Keratinocyte (primary cell): ENCODE data around the gene ELMO2. TPM values are rescaled to one million over a fixed set of nuclear protein-coding genes. Genes with fewer than 3 reads are reported as not detected.

Source experiments
- DNase-seq: peaks from one replicate; pipeline ENCODE4 v3.0.0-alpha.2; 2011; ENCODE audit warnings: low read depth, missing footprints, low spot score
- FAIRE-seq: peaks from 2 replicates; lab custom pipeline; 2011; peaks lifted over from hg19 to GRCh38; lab: Jason Lieb, UNC
- H2AFZ ChIP-seq: 2 replicates; pipeline ENCODE4 v1.6.0; 2012; ENCODE audit warnings: low read length, control low read depth, inconsistent platforms; ENCODE audit not compliant: control insufficient read depth
- H3K27ac ChIP-seq: 2 replicates; pipeline ENCODE4 v1.5.1; 2011; ENCODE audit warnings: low read length; ENCODE audit not compliant: control insufficient read depth, insufficient read depth
- H3K27me3 ChIP-seq: 3 replicates; pipeline ENCODE4 v1.6.0; 2011; ENCODE audit warnings: low read length; ENCODE audit not compliant: control insufficient read depth, insufficient read depth; ENCODE audit errors: extremely low read depth
- H3K36me3 ChIP-seq, 2 experiments: 2 replicates in 1 of 2; 3 replicates in 1 of 2; pipeline ENCODE4 v1.5.1; 2011; ENCODE audit warnings: low read length in 2 of 2, mild to moderate bottlenecking in 1 of 2; ENCODE audit not compliant: control insufficient read depth in 2 of 2, insufficient read depth in 2 of 2; ENCODE audit errors: extremely low read depth in 1 of 2
- H3K4me1 ChIP-seq: 3 replicates; pipeline ENCODE4 v1.5.1; 2011; ENCODE audit warnings: low read length; ENCODE audit not compliant: control insufficient read depth, insufficient read depth; ENCODE audit errors: extremely low read depth
- H3K4me2 ChIP-seq: 3 replicates; pipeline ENCODE4 v1.6.0; 2011; ENCODE audit warnings: low read depth, low read length; ENCODE audit not compliant: control insufficient read depth, insufficient read depth; ENCODE audit errors: extremely low read depth
- H3K4me3 ChIP-seq, 3 experiments: fragments of 200-600 bp in 1 of 3; sonication (generic) in 1 of 3; 2 replicates in 2 of 3; 3 replicates in 1 of 3; pipeline ENCODE4 v1.5.1; 2011 to 2016; ENCODE audit warnings: low read length in 3 of 3, mild to moderate bottlenecking in 3 of 3, control low read depth in 2 of 3, inconsistent platforms in 1 of 3, low read depth in 1 of 3, mixed read lengths in 1 of 3, mixed run types in 1 of 3, moderate library complexity in 1 of 3; ENCODE audit not compliant: control insufficient read depth in 2 of 3, insufficient read depth in 2 of 3; ENCODE audit errors: extremely low read depth in 1 of 3
- H3K79me2 ChIP-seq: 2 replicates; pipeline ENCODE4 v1.6.0; 2012; ENCODE audit warnings: low read length; ENCODE audit not compliant: control insufficient read depth, insufficient read depth
- H3K9ac ChIP-seq: 3 replicates; pipeline ENCODE4 v1.6.0; 2011; ENCODE audit warnings: low read length; ENCODE audit not compliant: control insufficient read depth, insufficient read depth; ENCODE audit errors: extremely low read depth
- H3K9me1 ChIP-seq: 3 replicates; pipeline ENCODE4 v1.6.0; 2011; ENCODE audit warnings: low read length; ENCODE audit not compliant: control insufficient read depth, insufficient read depth; ENCODE audit errors: extremely low read depth
- H3K9me3 ChIP-seq: 2 replicates; pipeline ENCODE4 v1.5.1; 2012; ENCODE audit warnings: low read depth, low read length; ENCODE audit not compliant: control insufficient read depth
- H4K20me1 ChIP-seq: 3 replicates; pipeline ENCODE4 v1.6.0; 2011; ENCODE audit warnings: low read length; ENCODE audit not compliant: control insufficient read depth, insufficient read depth; ENCODE audit errors: extremely low read depth
- CTCF ChIP-seq, 3 experiments: IDR thresholded peaks in 1 of 3; conservative IDR thresholded peaks in 1 of 3; optimal IDR thresholded peaks in 1 of 3; 2 replicates in 2 of 3; 3 replicates in 1 of 3; pipeline versions ENCODE3 to v1.5.1; 2011; ENCODE audit warnings: low read length in 3 of 3, mild to moderate bottlenecking in 3 of 3, moderate library complexity in 2 of 3, control low read depth in 1 of 3, inconsistent platforms in 1 of 3; ENCODE audit not compliant: insufficient read depth in 2 of 3; ENCODE audit errors: extremely low read depth in 1 of 3
- EZH2 ChIP-seq: IDR thresholded peaks from one replicate; pipeline ENCODE4 v1.6.1; 2012; ENCODE audit warnings: inconsistent platforms, mild to moderate bottlenecking, low read length, moderate library complexity
- dilution Hi-C: fragments of 300-500 bp; cut with MboI; formaldehyde crosslinking; loops from one replicate; pipeline ENCODE4 v1.7.0; 2020; ENCODE audit warnings: low sequenced_read_pairs; ENCODE audit not compliant: extremely low pct_ligation_motif_present
- polyA plus RNA-seq, 5 experiments: library from polyadenylated mRNA; depleted of rRNA in 3 of 5; stranded (reverse) in 3 of 5; stranded (forward) in 1 of 5; unstranded in 1 of 5; fragments of >200 nt; gene quantifications; 1 replicate in 1 of 5; 2 replicates in 3 of 5; 3 replicates in 1 of 5; pipeline versions ENCODE4 v1.2.1 to v1.2.3, GENCODE V29; 2011 to 2012; ENCODE audit warnings: missing spikeins in 2 of 5, low read depth in 1 of 5, low replicate concordance in 1 of 5

ELMO2 gene
- polyA plus RNA-seq, 1 donor (not counting 4 experiments of a cell fraction or from before 2014, with no cell fraction given), result 28.5 TPM

DNA sequence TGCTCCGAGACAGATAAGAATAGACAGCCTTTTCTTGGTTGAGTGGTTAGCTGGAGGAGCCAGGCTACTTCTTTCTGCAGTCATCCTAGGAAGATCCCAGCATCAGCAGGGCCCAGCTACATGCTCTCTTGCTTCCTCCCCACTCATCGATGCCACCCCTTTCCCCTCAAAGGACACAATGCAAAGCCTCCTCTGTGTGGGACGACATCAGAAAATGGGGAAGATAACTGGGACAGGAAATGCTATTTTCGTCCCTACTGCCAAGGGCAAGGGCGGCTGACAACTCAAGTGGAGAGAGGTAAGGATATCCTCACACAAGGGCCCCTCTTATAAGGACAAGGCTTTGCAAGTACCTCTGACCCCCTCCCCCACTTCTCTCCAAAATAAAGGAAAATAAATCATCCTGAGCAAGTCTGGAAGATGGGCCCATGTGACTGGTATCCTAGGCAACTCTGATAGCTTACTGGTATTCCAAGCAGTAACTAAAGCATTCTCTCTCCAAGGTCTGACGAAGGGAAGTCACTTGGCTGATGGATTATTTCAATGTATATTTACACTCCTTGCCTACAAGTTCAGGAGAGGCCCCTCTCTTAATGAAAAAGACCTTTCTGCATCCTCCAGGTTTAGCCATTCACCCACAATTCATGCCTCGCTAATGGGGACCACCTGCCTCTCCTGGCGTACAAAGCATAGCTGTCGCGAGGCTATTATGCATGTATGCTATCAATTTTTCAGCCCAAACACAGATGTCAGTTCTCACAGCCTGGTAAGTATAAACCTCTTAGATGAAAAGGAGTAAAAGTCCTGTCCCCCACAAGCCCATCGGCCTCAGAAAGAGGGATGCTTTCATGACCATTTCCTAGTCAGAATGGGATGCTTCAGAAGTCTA is 11.3 kb downstream of the ELMO2 start:
- H3K4me2 ChIP-seq, result no peak overlapping the region
- peaks cover 7 to 16% of the 10 kb centered on the region in 2 experiments for H3K36me3 ChIP-seq
- no peak overlapping the region for H2AFZ ChIP-seq
- no peak overlapping the region for H3K27ac ChIP-seq
- H4K20me1 ChIP-seq, result no peaks in the 10 kb centered on the region
- no peak for DNase-seq
- no peak overlapping the region for H3K9ac ChIP-seq
- H3K9me3 ChIP-seq, result no peaks in the 10 kb centered on the region
- H3K79me2 ChIP-seq, result peaks cover 14% of the 10 kb centered on the region
- no peak for FAIRE-seq
- no peaks in the 10 kb centered on the region for H3K27me3 ChIP-seq
- no peaks in the 10 kb centered on the region for H3K9me1 ChIP-seq
- H3K4me1 ChIP-seq, result no peaks in the 10 kb centered on the region
- H3K4me3 ChIP-seq, result no peak overlapping the region
- no peak for TF ChIP-seq EZH2
- TF ChIP-seq CTCF (optimal IDR thresholded peaks at IDR 0.05 in 1 of 3, IDR thresholded peaks at IDR 0.05 in 1 of 3, conservative IDR thresholded peaks at IDR 0.05 in 1 of 3; ENCODE audit: extremely low read depth in 1 of 3, insufficient read depth in 2 of 3, low read length in 3 of 3), result no peak
- dilution Hi-C loops, result no loop called here

- H3K36me3 ChIP-seq, result peaks cover 7 to 17% of the 10 kb centered on the region in 2 experiments
- H3K27me3 ChIP-seq, result no peaks in the 10 kb centered on the region
- H2AFZ ChIP-seq, result no peak overlapping the region
- H3K79me2 ChIP-seq, result peaks cover 6% of the 10 kb centered on the region
- no peaks in the 10 kb centered on the region for H3K9me1 ChIP-seq
- dilution Hi-C loops, result no loop called here
- H3K27ac ChIP-seq, result no peak overlapping the region
- no peaks in the 10 kb centered on the region for H3K4me1 ChIP-seq
- FAIRE-seq (no peak), DNase-seq (no peak)
- no peak overlapping the region for H3K9ac ChIP-seq
- no peak overlapping the region for H3K4me3 ChIP-seq
- no peaks in the 10 kb centered on the region for H3K9me3 ChIP-seq
- TF ChIP-seq EZH2, result no peak
- TF ChIP-seq CTCF (optimal IDR thresholded peaks at IDR 0.05 in 1 of 3, IDR thresholded peaks at IDR 0.05 in 1 of 3, conservative IDR thresholded peaks at IDR 0.05 in 1 of 3; ENCODE audit: extremely low read depth in 1 of 3, insufficient read depth in 2 of 3, low read length in 3 of 3), result no peak
- H3K4me2 ChIP-seq, result no peak overlapping the region
- H4K20me1 ChIP-seq, result no peaks in the 10 kb centered on the region
Measured at GRCh38 chr20:46393967-46394366, 12.4 kb downstream of the ELMO2 start.
